Bronchial epithelial cell (primary cell): ENCODE measurements around the gene C5orf22. TPM values are rescaled to one million over a fixed set of nuclear protein-coding genes. Genes with fewer than 3 reads are reported as not detected.
"Not testable (repeated sequence)": the region's sequence is repeated elsewhere in the genome, so short reads cannot be mapped to it uniquely, and the experiment has no call there.

ENCODE experiments used
- DNase-seq: peaks from one replicate; pipeline ENCODE4 v3.0.0-alpha.2; 2010; ENCODE audit warnings: low read depth
- FAIRE-seq: peaks from 2 replicates; lab custom pipeline; 2011; peaks lifted over from hg19 to GRCh38; lab: Jason Lieb, UNC
- H3K27me3 ChIP-seq: 2 replicates; pipeline ENCODE4 v1.5.1; 2011; ENCODE audit warnings: low read length; ENCODE audit not compliant: control insufficient read depth, insufficient read depth
- H3K36me3 ChIP-seq: 2 replicates; pipeline ENCODE4 v1.5.1; 2011; ENCODE audit warnings: low read length; ENCODE audit not compliant: control insufficient read depth, insufficient read depth
- H3K4me3 ChIP-seq: 2 replicates; pipeline ENCODE4 v1.5.1; 2011; ENCODE audit warnings: mild to moderate bottlenecking, low read depth, low read length, control low read depth
- total RNA-seq: library from RNA; depleted of rRNA; stranded (reverse); fragments of >200 nt; gene quantifications from 2 replicates; pipeline ENCODE4 v1.2.1, GENCODE V29; 2014
- TF ChIP-seq, protein P1 (sequence below): IDR thresholded peaks from 2 replicates; pipeline ENCODE4 v1.5.1; 2011; ENCODE audit warnings: mild to moderate bottlenecking, moderate library complexity, low read length, control low read depth, inconsistent platforms; ENCODE audit not compliant: insufficient read depth, severe bottlenecking

The C5orf22 gene
- total RNA-seq, 1 donor from 2014 or later: 15.5 TPM

DNA sequence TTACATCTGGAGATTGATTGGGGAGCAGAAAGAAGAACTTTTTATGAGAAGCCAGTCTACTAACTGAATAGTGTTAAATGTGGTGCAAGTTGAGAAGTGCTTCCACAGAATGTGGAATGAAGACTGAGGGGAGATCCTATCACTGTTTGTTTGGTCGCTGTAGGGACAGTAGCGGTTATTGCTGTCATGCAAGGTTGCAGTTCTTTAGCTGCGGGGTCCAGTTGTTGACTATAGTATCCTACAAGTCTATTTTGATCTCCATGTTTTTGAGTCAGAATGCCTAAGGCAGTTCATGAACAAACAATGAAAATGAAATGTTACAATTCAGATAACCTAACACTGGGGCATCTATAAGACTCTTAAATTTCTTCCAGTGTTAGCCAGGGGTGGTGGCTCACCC lies 61.6 kb downstream of the C5orf22 start:
- no peaks in the 10 kb centered on the region for H3K36me3 ChIP-seq
- FAIRE-seq (no peak), DNase-seq (no peak)
- H3K27me3 ChIP-seq: no peaks in the 10 kb centered on the region
- TF ChIP-seq, protein P1, sequence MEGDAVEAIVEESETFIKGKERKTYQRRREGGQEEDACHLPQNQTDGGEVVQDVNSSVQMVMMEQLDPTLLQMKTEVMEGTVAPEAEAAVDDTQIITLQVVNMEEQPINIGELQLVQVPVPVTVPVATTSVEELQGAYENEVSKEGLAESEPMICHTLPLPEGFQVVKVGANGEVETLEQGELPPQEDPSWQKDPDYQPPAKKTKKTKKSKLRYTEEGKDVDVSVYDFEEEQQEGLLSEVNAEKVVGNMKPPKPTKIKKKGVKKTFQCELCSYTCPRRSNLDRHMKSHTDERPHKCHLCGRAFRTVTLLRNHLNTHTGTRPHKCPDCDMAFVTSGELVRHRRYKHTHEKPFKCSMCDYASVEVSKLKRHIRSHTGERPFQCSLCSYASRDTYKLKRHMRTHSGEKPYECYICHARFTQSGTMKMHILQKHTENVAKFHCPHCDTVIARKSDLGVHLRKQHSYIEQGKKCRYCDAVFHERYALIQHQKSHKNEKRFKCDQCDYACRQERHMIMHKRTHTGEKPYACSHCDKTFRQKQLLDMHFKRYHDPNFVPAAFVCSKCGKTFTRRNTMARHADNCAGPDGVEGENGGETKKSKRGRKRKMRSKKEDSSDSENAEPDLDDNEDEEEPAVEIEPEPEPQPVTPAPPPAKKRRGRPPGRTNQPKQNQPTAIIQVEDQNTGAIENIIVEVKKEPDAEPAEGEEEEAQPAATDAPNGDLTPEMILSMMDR: no peak
- H3K4me3 ChIP-seq: no peak overlapping the region

DNA sequence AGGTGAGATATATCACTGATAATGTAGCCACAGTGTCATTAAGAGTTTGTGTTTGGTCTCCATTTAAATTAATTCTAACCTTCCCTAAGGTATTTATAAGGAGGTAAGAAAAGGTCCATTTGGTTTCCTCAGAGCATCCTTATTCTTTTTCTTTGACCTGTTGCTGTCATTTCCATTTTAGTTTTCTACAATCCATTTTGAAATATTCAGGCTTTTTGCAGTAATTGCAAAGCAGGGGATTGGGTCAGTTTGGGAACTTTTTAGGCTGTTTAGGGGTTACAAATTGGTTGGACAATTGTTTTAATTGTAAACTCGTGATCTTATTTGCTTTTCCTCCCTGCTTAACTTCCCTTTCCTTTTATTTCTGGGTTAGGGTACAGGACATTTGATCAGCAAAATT lies 64.3 kb downstream of the C5orf22 start:
- DNase-seq (no peak), FAIRE-seq (no peak)
- TF ChIP-seq, protein P1: no peak
- no peaks in the 10 kb centered on the region for H3K36me3 ChIP-seq
- H3K27me3 ChIP-seq: no peaks in the 10 kb centered on the region
- H3K4me3 ChIP-seq: no peak overlapping the region

GRCh38 chr5:31598640-31599611 lies 66.8 kb downstream of the C5orf22 start:
- FAIRE-seq (no peak), DNase-seq (no peak)
- H3K36me3 ChIP-seq: no peaks in the 10 kb centered on the region
- H3K27me3 ChIP-seq: no peaks in the 10 kb centered on the region
- no peak overlapping the region for H3K4me3 ChIP-seq
- TF ChIP-seq, protein P1: no peak

DNA sequence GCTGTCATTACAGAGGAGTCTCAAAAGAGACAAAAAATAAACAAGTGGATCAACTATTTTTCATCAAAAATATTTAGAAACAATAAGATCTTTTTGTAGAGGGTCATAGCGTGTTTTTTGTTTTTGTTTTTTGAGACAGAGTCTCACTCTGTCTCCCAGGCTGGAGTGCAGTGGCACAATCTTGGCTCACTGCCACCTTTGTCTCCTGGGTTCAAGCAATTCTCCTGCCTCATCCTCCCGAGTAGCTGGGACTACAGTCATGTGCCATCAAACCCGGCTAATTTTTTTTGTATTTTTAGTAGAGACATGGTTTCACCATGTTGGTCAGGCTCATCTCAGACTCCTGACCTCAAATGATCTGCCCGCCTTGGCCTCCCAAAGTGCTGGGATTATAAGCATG lies 70.2 kb downstream of the C5orf22 start:
- H3K27me3 ChIP-seq, FAIRE-seq, DNase-seq, H3K4me3 ChIP-seq, H3K36me3 ChIP-seq: not testable (repeated sequence)

GRCh38 chr5:31604240-31604639 lies 72.1 kb downstream of the C5orf22 start:
- TF ChIP-seq, protein P1: no peak
- Histone ChIP-seq H3K36me3 (no peaks in the 10 kb centered on the region), H3K4me3 (no peak overlapping the region), H3K27me3 (no peaks in the 10 kb centered on the region)
- DNase-seq (no peak), FAIRE-seq (no peak)

GRCh38 chr5:31604644-31605043 lies 72.5 kb downstream of the C5orf22 start:
- TF ChIP-seq, protein P1: no peak
- DNase-seq: no peak
- Histone ChIP-seq H3K27me3 (no peaks in the 10 kb centered on the region), H3K4me3 (no peak overlapping the region), H3K36me3 (no peaks in the 10 kb centered on the region)
- FAIRE-seq: no peak

Other genes starting within 250 kb of the C5orf22 start
- 30.8 and 37.0 TPM in 2 replicates for gene DROSHA, start 208 bp upstream of the C5orf22 start, total RNA-seq
- 1.8 and 1.9 TPM in 2 replicates for gene PDZD2, start 106.8 kb downstream of the C5orf22 start, total RNA-seq